Measurements from ENCODE around the gene PCDHGA7.
"Not testable (repeated sequence)": the region's sequence is repeated elsewhere in the genome, so short reads cannot be mapped to it uniquely, and the experiment has no call there.

Gene PCDHGA7

GRCh38 chr5:141432726-141433125, 50.2 kb downstream of the PCDHGA7 start:
- DNase-seq: not testable (repeated sequence)

- no peak for DNase-seq
These were observed 51.5 kb downstream of the PCDHGA7 start for GRCh38 chr5:141434006-141434405.
